Ascending aorta (tissue), 2 donors: ENCODE data around the gene NFAM1. TPM values are rescaled to one million over a fixed set of nuclear protein-coding genes. Genes with fewer than 3 reads are reported as not detected.
A peak's percentile ranks its signal among the peaks of the same experiment; 100 is the strongest.

Experiments used
- DNase-seq, 2 donors: peaks; one replicate each; pipeline ENCODE4 v3.0.0-alpha.2; 2019; ENCODE audit warnings: low spot score in 2 of 2
- H3K27ac ChIP-seq, 2 donors: fragments of 200-600 bp; sonication (generic); one replicate each; pipeline ENCODE4 v1.5.1; 2016 to 2017; ENCODE audit warnings: mild to moderate bottlenecking in 1 of 2
- H3K27me3 ChIP-seq: fragments of 200-600 bp; sonication (generic); one replicate; pipeline ENCODE4 v1.5.1; 2017
- H3K36me3 ChIP-seq, 2 donors: fragments of 200-600 bp; sonication (generic); one replicate each; pipeline ENCODE4 v1.5.1; 2016
- H3K4me1 ChIP-seq, 2 donors: fragments of 200-600 bp; sonication (generic); one replicate each; pipeline ENCODE4 v1.5.1; 2016 to 2017; ENCODE audit warnings: mild to moderate bottlenecking in 1 of 2
- H3K4me3 ChIP-seq, 2 donors: fragments of 200-600 bp; sonication (generic); one replicate each; pipeline ENCODE4 v1.5.1; 2016 to 2017; ENCODE audit warnings: mild to moderate bottlenecking in 1 of 2
- H3K9me3 ChIP-seq, 2 donors: fragments of 200-600 bp; sonication (generic); one replicate each; pipeline ENCODE4 v1.5.1; 2016
- CTCF ChIP-seq, 3 experiments: fragments of 200-600 bp in 2 of 3; fragments of 450-650 bp in 1 of 3; sonication (generic) in 2 of 3; IDR thresholded peaks; one replicate each; pipeline ENCODE4 v1.5.1; 2016 to 2019; ENCODE audit warnings: antibody characterized with exemption in 3 of 3, mild to moderate bottlenecking in 1 of 3, moderate library complexity in 1 of 3
- intact Hi-C: fragments of 100-400 bp; cut with DNase I; formaldehyde crosslinking; loops from one replicate; pipeline ENCODE4 v1.15.1; 2023
- total RNA-seq: library from RNA; depleted of rRNA; stranded (reverse); fragments of >200 nt; gene quantifications from one replicate; pipeline ENCODE4 v1.1.0, GENCODE V29; 2016

Gene NFAM1
- total RNA-seq, 1 donor from 2014 or later, result 1.5 TPM

DNA sequence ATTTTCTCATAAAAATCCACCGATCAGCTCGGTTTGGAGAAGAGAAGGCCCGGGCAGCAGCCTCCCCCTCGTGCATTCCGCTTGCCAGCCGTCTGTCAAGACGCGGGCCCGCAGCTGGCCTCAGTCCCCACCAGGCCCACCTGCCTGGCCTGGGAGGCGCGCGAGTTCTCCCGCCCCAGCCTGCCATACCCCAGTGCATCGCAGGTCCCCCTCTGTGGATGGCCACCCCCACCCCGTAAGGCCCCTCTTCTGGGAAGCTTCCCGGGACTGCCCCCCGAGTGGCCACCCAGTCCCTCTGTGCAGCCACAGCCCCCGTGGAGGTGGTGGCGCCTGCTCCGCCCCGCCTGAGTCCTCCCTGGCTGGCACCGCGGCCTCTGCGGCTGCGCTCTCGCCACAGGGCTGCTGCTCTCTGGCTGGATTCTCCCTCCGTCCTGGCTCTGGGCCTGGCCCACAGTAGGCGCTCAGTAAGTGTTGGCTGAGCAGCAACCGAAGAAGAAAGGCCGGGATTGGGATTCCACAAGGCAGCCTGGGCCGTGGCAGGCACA lies 87.8 kb downstream of the NFAM1 start:
- peak in 1 of 2 donors; percentile 79 for DNase-seq

DNA sequence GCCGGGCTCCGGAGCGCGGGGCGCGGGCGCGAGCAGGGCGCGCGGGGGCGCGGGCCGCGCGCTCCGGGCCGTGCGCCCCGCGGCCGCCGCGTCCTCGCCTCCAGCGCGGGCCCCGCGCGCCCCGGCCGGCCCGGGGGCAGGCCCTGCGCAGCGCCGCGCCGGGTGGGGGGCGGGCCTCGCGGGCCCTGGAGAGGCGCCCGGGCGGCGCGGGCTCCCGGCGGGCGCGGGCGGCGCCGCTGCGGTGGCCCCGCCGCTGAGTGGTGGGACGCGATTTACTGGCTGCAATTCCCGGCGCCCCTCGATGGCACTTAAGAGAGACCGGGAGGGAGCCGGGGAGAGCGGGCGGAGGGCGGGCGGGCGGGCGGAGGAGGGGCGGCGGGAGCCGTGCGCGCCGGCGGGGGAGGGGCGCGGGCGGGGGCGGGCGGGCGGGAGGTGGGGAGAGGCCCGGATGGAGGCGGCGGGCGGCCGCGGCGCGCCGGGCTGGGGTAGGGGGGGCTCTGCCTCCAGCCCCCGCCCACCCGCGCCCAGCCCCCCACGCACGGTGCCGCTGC lies 88.6 kb downstream of the NFAM1 start:
- no peaks in the 10 kb centered on the region for H3K36me3 ChIP-seq
- peak overlapping the region; percentile 77 to 81 for H3K27ac ChIP-seq
- H3K4me3 ChIP-seq, result peak overlapping the region; percentile 54 to 71
- H3K4me1 ChIP-seq, result peaks cover 0 to 6% of the 10 kb centered on the region in 2 donors
- no peaks in the 10 kb centered on the region for H3K27me3 ChIP-seq
- TF ChIP-seq CTCF (IDR thresholded peaks at IDR 0.05), result no peak
- DNase-seq, result no peak
- no peaks in the 10 kb centered on the region for H3K9me3 ChIP-seq
- intact Hi-C loops, result loop anchor here (1.0 to 5.0 kb wide), 3 partner anchors 26 to 266 kb away; partner anchors contain the start of genes SMDT1 and TCF20

More for the DNA sequence above, 87.8 kb downstream of the NFAM1 start:
- H3K4me1 ChIP-seq, result peaks cover 0 to 6% of the 10 kb centered on the region in 2 donors
- no peaks in the 10 kb centered on the region for H3K27me3 ChIP-seq
- peak overlapping the region; percentile 77 to 81 for H3K27ac ChIP-seq
- no peak for TF ChIP-seq CTCF (IDR thresholded peaks at IDR 0.05)
- no peaks in the 10 kb centered on the region for H3K36me3 ChIP-seq
- intact Hi-C loops, result loop anchor here (1.0 to 5.0 kb wide), 3 partner anchors 25 to 267 kb away; partner anchors contain the start of genes SMDT1 and TCF20
- peak overlapping the region; percentile 45 to 71 for H3K4me3 ChIP-seq
- no peaks in the 10 kb centered on the region for H3K9me3 ChIP-seq

DNA sequence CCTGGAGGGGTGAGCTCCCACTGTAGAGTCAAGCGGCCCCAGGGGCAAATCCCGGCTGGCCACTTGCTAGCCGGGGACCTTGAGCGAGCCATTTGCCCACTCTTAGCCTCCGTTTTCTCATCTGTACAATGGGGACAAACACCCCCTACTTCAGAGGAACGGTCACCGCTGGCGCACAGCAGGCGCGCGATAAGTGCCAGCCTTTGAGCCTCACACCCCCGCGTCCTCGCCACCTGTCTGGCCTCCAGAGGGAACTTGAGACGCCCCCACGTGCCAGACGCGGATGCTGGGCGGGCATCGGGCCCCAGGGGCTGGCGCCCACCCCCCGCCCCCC lies 89.1 kb downstream of the NFAM1 start:
- no peaks in the 10 kb centered on the region for H3K36me3 ChIP-seq
- no peak for DNase-seq
- H3K9me3 ChIP-seq, result no peaks in the 10 kb centered on the region
- TF ChIP-seq CTCF (IDR thresholded peaks at IDR 0.05), result no peak
- intact Hi-C loops, result loop anchor here (5.0 kb wide), 2 partner anchors 71 to 266 kb away; partner anchors contain the start of genes SMDT1 and TCF20
- H3K27me3 ChIP-seq, result no peaks in the 10 kb centered on the region
- H3K27ac ChIP-seq, result no peak overlapping the region
- peak overlapping the region; percentile 54 to 60 for H3K4me3 ChIP-seq
- H3K4me1 ChIP-seq, result peaks cover 0 to 6% of the 10 kb centered on the region in 2 donors

DNA sequence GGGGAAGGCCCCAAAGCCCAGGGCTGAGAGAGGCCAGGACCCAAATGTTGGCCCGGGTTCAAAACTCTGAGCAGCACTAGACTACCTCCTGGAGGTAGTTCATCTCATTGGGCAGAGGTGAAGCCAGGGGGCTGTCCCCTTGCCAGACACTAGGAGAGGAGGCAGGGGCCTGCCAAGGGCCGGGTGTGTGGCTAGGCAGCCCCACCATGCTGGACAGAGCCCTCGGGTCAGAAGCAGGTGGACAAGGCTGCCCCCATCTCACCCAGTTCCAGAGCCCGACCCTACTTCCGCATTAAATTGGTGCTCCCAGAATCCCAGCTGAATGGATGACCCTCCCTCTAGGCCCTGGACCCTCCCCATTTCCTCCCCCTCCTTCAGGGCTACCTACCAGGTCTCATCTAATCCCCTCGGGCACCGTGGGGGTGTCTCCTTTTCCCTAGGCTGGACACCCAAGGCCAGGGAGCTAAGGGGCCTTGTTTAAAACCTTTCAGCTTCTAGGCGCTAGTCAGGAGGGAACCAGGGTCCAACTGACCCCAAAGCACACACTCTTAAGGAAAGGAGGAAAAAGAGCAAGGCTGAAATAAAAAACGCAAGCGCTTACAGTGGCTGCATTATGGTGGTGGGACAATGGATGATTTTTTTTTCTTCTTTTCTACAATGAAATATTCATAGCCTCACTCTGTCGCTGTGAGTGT lies 89.6 kb downstream of the NFAM1 start:
- TF ChIP-seq CTCF (IDR thresholded peaks at IDR 0.05), result no peak
- Histone ChIP-seq H3K4me1 (peaks cover 0 to 6% of the 10 kb centered on the region in 2 donors), H3K27me3 (no peaks in the 10 kb centered on the region), H3K27ac (no peak overlapping the region), H3K9me3 (no peaks in the 10 kb centered on the region), H3K36me3 (no peaks in the 10 kb centered on the region), H3K4me3 (peak overlapping the region; percentile 54 to 60)
- no peak for DNase-seq
- intact Hi-C loops, result loop anchor here (5.0 kb wide), 2 partner anchors 70 to 265 kb away; partner anchors contain the start of genes SMDT1 and TCF20

DNA sequence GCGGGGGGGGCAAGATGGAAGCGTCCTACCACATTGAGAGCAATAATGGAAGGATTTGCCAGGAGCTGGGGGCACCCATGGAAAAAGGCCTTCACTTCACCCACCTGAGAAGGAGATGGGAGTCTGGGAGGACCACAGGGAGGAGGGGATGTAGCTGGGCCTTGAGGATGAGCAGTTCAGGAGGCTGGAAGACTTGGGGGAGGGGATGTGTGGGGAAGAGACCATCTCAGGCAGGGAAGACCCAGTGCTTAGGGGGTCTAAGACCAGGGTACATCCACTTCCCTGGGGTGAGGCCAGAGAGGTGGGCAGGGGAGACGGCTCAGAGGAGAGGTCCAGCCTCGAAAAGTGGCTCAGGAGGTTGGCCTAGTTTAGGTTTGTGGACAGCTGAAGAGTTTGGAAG lies 90.4 kb downstream of the NFAM1 start:
- H3K27me3 ChIP-seq, result no peaks in the 10 kb centered on the region
- intact Hi-C loops, result loop anchor here (5.0 kb wide), 2 partner anchors 69 to 264 kb away; partner anchors contain the start of genes SMDT1 and TCF20
- peaks cover 0 to 6% of the 10 kb centered on the region in 2 donors for H3K4me1 ChIP-seq
- no peak overlapping the region for H3K27ac ChIP-seq
- no peak for TF ChIP-seq CTCF (IDR thresholded peaks at IDR 0.05)
- H3K36me3 ChIP-seq, result no peaks in the 10 kb centered on the region
- no peak overlapping the region for H3K4me3 ChIP-seq
- no peak for DNase-seq
- H3K9me3 ChIP-seq, result no peaks in the 10 kb centered on the region
